DOHH2 (cell line): ENCODE data around the gene GCN1.
"Not testable (repeated sequence)": the region's sequence is repeated elsewhere in the genome, so short reads cannot be mapped to it uniquely, and the experiment has no call there.

Experiments
- H3F3A ChIP-seq: fragments of 200-600 bp; sonication (generic), shearing (Covaris generic); 2 replicates; pipeline ENCODE4 v1.6.0; 2016; ENCODE audit warnings: antibody characterized with exemption, mild to moderate bottlenecking; ENCODE audit not compliant: control insufficient read depth, insufficient read depth
- H3K27ac ChIP-seq: fragments of 200-600 bp; sonication (generic); 2 replicates; pipeline ENCODE4 v1.5.1; 2014; ENCODE audit warnings: low read depth, mild to moderate bottlenecking, low read length, moderate library complexity
- H3K27me3 ChIP-seq: fragments of 200-600 bp; sonication (generic); 2 replicates; pipeline ENCODE4 v1.6.1; 2014; ENCODE audit warnings: mild to moderate bottlenecking, low read length, mixed read lengths; ENCODE audit not compliant: control insufficient read depth
- H3K36me3 ChIP-seq: fragments of 200-600 bp; sonication (generic); 2 replicates; pipeline ENCODE4 v1.6.1; 2014; ENCODE audit warnings: mild to moderate bottlenecking, low read length, moderate library complexity, mixed read lengths; ENCODE audit not compliant: control insufficient read depth
- H3K4me1 ChIP-seq: fragments of 200-600 bp; sonication (generic); 2 replicates; pipeline ENCODE4 v1.6.1; 2014; ENCODE audit warnings: mild to moderate bottlenecking, low read length, mixed read lengths; ENCODE audit not compliant: control insufficient read depth
- H3K4me2 ChIP-seq: fragments of 200-600 bp; sonication (generic); 2 replicates; pipeline ENCODE4 v1.6.0; 2014; ENCODE audit warnings: mild to moderate bottlenecking, low read length, moderate library complexity
- H3K4me3 ChIP-seq: fragments of 200-600 bp; sonication (generic); 2 replicates; pipeline ENCODE4 v1.5.1; 2014; ENCODE audit warnings: mild to moderate bottlenecking, low read length, mixed read lengths
- H3K79me2 ChIP-seq: fragments of 200-600 bp; sonication (generic); 2 replicates; pipeline ENCODE4 v1.6.1; 2014; ENCODE audit warnings: mild to moderate bottlenecking, low read length, mixed read lengths; ENCODE audit not compliant: control insufficient read depth
- H3K9me2 ChIP-seq: fragments of 200-600 bp; sonication (generic); replicated peaks from 2 replicates; pipeline ENCODE4 v1.6.1; 2014; ENCODE audit warnings: mild to moderate bottlenecking, low read length, mixed read lengths; ENCODE audit not compliant: control insufficient read depth
- H3K9me3 ChIP-seq: fragments of 200-600 bp; sonication (generic); 2 replicates; pipeline ENCODE4 v1.6.1; 2014; ENCODE audit warnings: antibody characterized with exemption, low read length, mixed read lengths; ENCODE audit not compliant: control insufficient read depth, insufficient read depth
- H4K20me1 ChIP-seq: fragments of 200-600 bp; sonication (generic); 2 replicates; pipeline ENCODE4 v1.6.0; 2014; ENCODE audit warnings: low read depth, mild to moderate bottlenecking, antibody characterized with exemption, low read length, moderate library complexity; ENCODE audit not compliant: control insufficient read depth, insufficient read depth
- CTCF ChIP-seq: fragments of 200-600 bp; sonication (generic); IDR thresholded peaks from one replicate; pipeline ENCODE4 v1.5.1; 2014; ENCODE audit warnings: antibody characterized with exemption, mild to moderate bottlenecking, low read depth, low read length; ENCODE audit not compliant: poor library complexity, severe bottlenecking
- EZH2phosphoT487 ChIP-seq: fragments of 200-600 bp; sonication (generic); IDR thresholded peaks from 2 replicates; pipeline ENCODE4 v1.6.1; 2017; ENCODE audit warnings: borderline replicate concordance, mild to moderate bottlenecking, antibody characterized with exemption, low read length, moderate library complexity, mixed read lengths

Gene GCN1

GRCh38 chr12:120197542-120197887 is 3.0 kb upstream of the GCN1 start:
- H3K36me3 ChIP-seq = peaks cover 63% of the 10 kb centered on the region

GRCh38 chr12:120196817-120197541 is 2.5 kb upstream of the GCN1 start:
- peaks cover 90% of the 10 kb centered on the region for H3K79me2 ChIP-seq
- H4K20me1 ChIP-seq = peaks cover 18% of the 10 kb centered on the region
- peaks cover 67% of the 10 kb centered on the region for H3K36me3 ChIP-seq
- H3K4me3 ChIP-seq = peak overlapping the region; percentile 91
- H3F3A ChIP-seq = peaks cover 60% of the 10 kb centered on the region
- H3K27ac ChIP-seq = peak overlapping the region; percentile 84
- peaks cover 67% of the 10 kb centered on the region for H3K4me1 ChIP-seq
- peak overlapping the region; percentile 99 for H3K4me2 ChIP-seq
- not testable (repeated sequence) for H3K9me3 ChIP-seq, H3K9me2 ChIP-seq, H3K27me3 ChIP-seq

More at GRCh38 chr12:120197542-120197887, 3.0 kb upstream of the GCN1 start:
- Histone ChIP-seq H3K9me2 (no peaks in the 10 kb centered on the region), H3K4me2 (peak overlapping the region; percentile 99), H3K79me2 (peaks cover 90% of the 10 kb centered on the region), H3K9me3 (no peaks in the 10 kb centered on the region), H3F3A (peaks cover 59% of the 10 kb centered on the region), H3K4me3 (peak overlapping the region; percentile 91), H3K27me3 (no peaks in the 10 kb centered on the region), H4K20me1 (peaks cover 18% of the 10 kb centered on the region), H3K27ac (peak overlapping the region; percentile 84; the same call in 1 of the 2 replicates), H3K4me1 (peaks cover 66% of the 10 kb centered on the region)
- TF ChIP-seq EZH2phosphoT487 (no peak), CTCF (no peak)

- H3K79me2 ChIP-seq = peaks cover 92% of the 10 kb centered on the region
- peak overlapping the region; percentile 91 for H3K4me3 ChIP-seq
- peaks cover 73% of the 10 kb centered on the region for H3K36me3 ChIP-seq
- peaks cover 18% of the 10 kb centered on the region for H4K20me1 ChIP-seq
- TF ChIP-seq CTCF (no peak), EZH2phosphoT487 (no peak)
- H3K4me2 ChIP-seq = peak overlapping the region; percentile 99
- peak overlapping the region; percentile 84 for H3K27ac ChIP-seq
- no peaks in the 10 kb centered on the region for H3K27me3 ChIP-seq
- peaks cover 66% of the 10 kb centered on the region for H3F3A ChIP-seq
- H3K4me1 ChIP-seq = peaks cover 73% of the 10 kb centered on the region
- no peaks in the 10 kb centered on the region for H3K9me2 ChIP-seq
- H3K9me3 ChIP-seq = no peaks in the 10 kb centered on the region
Observed at GRCh38 chr12:120196363-120196762, 1.8 kb upstream of the GCN1 start.

- Histone ChIP-seq H3K9me2 (no peaks in the 10 kb centered on the region), H3K27ac (peak overlapping the region; percentile 84), H3K4me3 (peak overlapping the region; percentile 91), H3K4me2 (peak overlapping the region; percentile 99), H3K36me3 (peaks cover 75% of the 10 kb centered on the region), H4K20me1 (peaks cover 3% of the 10 kb centered on the region), H3F3A (peaks cover 54% of the 10 kb centered on the region), H3K9me3 (no peaks in the 10 kb centered on the region), H3K27me3 (no peaks in the 10 kb centered on the region), H3K79me2 (peaks cover 95% of the 10 kb centered on the region), H3K4me1 (peaks cover 72% of the 10 kb centered on the region)
- no peak for TF ChIP-seq EZH2phosphoT487
- no peak for TF ChIP-seq CTCF
Observed at GRCh38 chr12:120194226-120194533, 335 bp downstream of the GCN1 start.

GRCh38 chr12:120193286-120193685 is 1.2 kb downstream of the GCN1 start:
- H3K9me2 ChIP-seq, H4K20me1 ChIP-seq, H3K9me3 ChIP-seq, H3K27ac ChIP-seq, H3K27me3 ChIP-seq: not testable (repeated sequence)
- Histone ChIP-seq H3K4me3 (peak overlapping the region; percentile 91), H3K4me2 (peak overlapping the region; percentile 99), H3K79me2 (peaks cover 93% of the 10 kb centered on the region), H3K36me3 (peaks cover 74% of the 10 kb centered on the region), H3K4me1 (peaks cover 63% of the 10 kb centered on the region), H3F3A (peaks cover 45% of the 10 kb centered on the region)
